GM12872 (cell line): ENCODE results near the gene ZNF804A.

ENCODE experiments used
- CTCF ChIP-seq: IDR thresholded peaks from 3 replicates; pipeline ENCODE4 v1.5.1; 2011; ENCODE audit warnings: low read depth, mild to moderate bottlenecking, low read length, moderate library complexity; ENCODE audit not compliant: insufficient read depth

Gene ZNF804A

DNA sequence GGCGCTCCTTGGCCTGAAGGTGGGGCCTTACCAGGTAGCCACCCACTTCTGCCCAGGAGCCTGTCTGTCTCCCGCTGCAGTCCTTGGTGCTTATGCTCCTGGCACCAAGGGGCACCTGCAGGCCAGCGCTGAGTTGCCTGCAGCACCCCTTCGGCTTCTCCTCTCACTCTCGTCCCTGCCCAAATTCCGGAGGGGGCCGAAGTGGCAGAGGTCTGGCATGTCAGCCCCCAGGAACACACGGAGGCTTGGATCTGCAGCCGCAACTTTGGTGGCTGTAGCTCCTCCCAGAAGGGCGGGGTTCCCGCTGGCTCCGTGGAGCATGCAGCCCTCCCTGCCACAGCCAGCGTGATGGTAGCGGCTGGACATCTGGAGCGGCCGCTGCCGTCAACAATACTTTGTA, 37.7 kb upstream of the ZNF804A start:
- TF ChIP-seq CTCF = no peak

DNA sequence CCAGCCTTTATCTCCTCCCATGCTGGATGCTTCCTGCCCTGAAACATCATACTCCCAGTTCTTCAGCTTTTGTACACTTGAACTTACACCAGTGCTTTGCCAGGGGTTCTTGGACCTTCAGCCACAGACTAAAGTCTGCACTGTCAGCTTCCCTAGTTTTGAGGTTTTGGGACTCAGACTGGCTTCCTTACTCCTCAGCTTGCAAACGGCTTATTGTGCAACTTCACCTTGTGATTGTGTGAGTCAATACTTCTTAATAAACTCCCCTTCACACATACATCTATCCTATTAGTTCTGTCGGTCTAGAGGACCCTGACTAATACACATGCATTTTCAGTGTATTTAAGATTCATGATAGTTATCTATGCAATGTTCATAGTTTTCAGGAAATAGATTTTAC, 35.8 kb upstream of the ZNF804A start:
- no peak for TF ChIP-seq CTCF

- TF ChIP-seq CTCF = no peak
Observed at GRCh38 chr2:184564092-184564491, 34.2 kb upstream of the ZNF804A start.

DNA sequence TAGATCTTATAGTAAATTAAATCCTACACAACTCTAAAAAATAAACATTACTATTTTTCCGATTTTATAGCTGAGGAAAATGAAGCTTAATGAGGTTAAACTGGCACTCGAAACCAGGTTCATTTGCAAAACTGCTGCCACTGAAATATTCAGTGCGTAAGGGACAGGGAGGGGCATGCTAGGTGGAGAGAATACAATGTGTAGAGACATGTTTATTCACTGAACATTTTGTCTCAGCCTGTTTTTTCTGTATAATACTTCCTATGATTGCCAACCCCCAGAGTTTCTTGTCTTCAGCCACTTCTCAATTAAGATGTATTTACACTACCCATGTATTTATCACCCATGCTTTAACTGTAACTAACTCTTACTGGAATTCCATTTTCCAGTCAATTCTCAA, 31.6 kb upstream of the ZNF804A start:
- no peak for TF ChIP-seq CTCF

GRCh38 chr2:184577056-184577455, 21.3 kb upstream of the ZNF804A start:
- TF ChIP-seq CTCF = no peak

GRCh38 chr2:184577743-184578142, 20.6 kb upstream of the ZNF804A start:
- TF ChIP-seq CTCF = no peak

GRCh38 chr2:184579226-184579625, 19.1 kb upstream of the ZNF804A start:
- no peak for TF ChIP-seq CTCF

GRCh38 chr2:184581391-184581790, 16.9 kb upstream of the ZNF804A start:
- no peak for TF ChIP-seq CTCF
